DLD1 (cell line): ENCODE data around the gene CMIP.

Experiments
- in situ Hi-C: cut with HindIII; loops from 2 replicates; pipeline ENCODE4 v1.10.0; 2017; ENCODE audit warnings: low sequenced_read_pairs

CMIP gene

DNA sequence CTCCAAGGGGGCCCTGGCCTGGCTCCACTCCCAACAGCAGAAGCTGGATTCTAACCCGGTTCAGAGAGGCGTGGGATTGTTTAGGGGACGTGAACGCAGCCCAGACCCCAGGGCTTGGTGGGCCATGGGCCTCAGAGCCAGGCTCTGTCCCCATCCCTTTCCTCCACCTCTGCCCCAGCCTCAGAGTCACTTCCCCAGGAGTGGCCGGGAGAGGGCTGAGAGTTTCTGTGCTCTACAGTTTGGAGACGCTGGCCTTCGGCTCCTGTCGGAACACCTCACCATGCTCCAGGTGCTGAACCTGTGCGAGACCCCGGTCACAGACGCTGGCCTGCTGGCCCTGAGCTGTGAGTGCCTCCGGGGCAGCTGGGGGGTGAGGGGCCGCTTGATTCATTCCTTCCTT lies 260.7 kb downstream of the CMIP start:
- in situ Hi-C loops = no loop called here

DNA sequence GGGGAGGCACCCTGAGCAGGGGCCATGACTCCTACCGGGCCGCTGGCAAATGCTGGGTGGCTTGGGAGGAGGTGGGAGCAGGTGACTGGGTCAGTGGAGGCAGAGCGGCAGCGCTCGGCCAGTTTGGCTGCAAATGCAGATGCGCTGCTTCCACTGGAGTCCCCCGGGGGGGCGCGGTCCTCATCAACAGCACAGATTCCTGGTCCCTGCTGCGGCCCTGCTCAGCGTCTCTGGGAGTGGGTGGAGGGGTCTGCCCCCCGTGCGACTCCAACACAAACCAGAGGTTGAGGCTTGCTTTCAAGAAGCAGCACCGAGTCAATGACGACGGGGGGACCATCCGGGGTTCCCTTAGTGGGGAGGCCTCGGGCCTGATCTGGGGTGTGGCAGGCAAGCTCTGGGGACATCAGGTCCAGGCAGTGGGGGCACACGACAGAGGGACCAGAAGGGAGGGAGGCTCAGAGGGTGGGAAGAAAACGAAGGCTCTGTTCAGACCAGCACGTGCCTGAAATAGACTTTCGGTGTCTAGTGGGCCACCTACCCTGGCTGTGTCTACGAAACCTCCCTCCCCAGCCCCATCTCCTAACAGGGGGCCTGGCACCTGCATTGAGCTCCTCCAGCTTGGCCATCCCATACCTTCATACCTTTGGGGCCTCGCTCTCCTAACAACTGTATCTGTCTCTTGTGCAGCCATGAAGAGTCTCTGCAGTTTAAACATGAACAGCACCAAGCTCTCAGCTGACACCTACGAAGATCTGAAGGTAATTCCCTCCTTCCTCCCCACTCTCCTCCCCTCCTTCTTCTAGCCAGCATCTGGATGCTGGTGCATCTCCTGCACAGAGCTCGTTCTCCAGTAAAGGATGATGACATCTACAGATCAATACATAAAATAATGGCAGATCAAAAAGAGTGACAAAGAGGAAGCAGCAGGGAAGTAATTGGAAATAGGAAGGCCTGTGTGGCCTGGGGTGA lies 262.0 kb downstream of the CMIP start:
- in situ Hi-C loops = no loop called here

DNA sequence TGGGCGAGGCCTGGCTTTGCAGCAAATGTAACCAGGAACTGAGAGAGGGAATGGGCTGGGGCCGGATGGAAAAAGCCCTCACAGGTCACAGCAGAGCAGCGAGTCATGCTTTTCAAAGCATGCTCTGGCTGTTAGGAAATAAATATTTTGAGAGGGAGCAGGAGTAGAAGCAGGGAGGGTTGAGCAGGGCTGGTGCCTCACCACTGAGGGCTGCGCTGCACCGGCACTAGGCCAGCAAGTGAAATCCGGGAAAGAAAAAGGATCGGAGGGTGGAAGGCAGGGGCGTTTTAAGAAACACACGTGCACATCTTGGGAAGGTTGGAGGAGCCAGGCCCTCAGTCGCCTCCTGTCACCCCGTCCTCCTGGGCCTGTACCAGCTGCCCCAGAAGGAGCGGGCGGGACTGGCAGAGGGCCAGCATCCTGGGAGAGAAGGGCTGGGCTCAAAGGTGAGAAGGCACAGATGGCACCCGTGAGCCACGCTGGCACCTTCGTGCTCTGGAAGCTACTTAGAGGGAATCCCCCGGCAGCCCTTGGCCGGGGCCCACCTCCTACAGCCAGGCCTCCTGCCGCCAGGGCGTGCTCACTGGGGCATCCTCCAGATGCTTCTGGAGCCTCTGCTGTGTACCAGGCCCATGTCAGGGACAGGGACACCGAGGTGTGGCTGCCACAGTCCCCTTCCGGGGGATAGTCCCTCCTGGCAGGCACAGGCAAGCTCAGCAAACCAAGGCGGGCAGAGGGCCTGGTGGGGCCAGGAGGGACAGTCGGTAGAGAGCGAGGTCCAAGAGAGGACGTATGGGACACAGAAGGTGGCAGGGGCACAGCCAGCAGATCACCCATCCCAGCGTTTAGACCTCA lies 263.0 kb downstream of the CMIP start:
- in situ Hi-C loops = no loop called here

DNA sequence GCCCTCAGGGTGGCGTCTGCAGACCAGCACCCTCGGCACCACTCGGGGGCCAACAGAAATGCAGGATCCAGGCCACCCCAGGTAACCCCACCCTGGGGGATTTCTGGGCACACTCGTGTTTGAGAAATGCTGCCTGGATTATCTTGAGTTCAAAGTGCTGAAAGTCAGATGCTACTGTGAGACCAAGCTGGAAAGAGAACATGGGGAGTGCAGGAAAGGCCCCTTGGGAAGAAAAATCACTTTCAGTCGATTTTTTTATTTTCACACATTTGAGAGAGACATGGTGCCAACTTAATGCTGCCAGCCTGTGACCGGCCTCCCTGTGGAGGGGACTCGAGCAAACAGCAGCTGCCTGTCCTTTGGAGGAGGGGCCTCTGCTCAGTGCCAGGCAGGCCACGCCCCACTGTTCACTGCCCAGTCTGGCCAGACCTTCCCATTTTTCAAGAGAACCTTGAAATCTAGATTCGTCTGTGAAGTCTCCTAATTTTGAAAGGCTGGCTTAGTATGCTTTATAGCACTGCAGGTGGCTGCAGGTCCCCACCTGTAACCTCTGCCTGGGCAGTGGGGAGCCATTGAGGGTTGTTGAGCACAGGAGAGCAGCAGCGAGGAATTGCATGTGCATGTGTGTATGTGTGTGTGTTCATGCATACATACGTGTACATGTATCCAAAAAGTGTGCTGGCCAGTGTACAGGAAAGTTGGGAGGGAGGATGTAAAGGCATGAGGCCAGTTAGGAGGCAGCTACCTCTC lies 263.8 kb downstream of the CMIP start:
- in situ Hi-C loops = no loop called here

DNA sequence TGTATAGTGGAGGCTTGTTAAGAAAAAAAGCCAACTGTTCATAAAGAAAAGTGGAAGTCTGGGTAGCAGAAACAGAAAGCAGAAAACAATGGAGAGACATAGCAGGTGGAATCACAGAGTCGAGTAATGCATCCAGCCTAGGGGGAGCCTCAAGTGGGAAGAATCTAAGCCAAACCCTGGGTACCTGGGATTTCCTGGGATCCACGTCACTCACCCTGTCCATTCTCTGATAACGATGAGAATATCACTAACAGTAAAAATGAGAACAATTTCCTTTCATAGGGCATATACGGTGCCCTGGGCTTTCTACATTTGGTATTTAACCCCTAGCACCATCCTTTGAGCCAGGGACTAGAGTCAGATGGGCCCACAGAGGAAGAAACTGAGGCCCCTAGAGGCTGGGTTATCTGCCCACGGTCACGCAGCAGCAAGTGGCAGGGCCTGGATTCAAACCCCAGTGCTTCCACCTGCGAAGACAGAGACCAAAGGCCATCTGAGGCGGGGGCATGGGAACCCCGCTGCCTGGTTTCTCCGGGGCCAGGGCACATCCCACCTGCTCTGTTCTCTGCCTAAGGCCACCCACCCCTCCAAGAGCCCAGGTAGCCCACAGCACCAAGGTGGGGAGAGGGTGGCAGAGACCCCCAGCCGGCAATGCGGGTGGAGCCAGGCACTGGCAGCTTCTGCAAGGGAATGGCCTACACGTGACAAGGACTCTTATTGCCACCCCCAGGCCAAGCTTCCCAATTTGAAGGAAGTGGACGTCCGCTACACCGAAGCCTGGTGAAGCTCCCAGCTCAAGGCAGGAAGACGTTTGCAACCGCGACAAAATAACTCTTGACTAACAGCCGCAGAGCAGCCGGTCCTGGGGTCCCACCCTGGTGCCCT lies 264.6 kb downstream of the CMIP start:
- in situ Hi-C loops = no loop called here

DNA sequence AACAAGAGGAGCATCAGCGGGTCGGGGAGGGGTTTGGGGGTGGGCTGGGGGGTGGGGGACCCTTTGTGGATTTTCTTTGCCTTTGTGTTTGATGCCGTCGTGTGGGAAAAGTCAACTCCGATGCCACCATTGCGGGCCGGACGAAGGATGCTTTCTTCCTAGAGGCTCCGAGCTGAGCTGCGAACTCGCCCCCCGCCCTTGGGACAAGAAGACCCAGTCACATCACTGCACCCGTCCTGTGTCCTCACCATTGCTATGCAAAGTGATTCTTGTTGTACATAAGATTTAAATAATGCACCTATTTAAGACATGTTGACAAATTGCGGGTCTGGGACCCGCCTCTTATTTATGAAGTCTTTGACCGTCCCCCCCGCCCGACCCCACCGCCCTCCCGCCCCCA lies 265.4 kb downstream of the CMIP start:
- in situ Hi-C loops = no loop called here

DNA sequence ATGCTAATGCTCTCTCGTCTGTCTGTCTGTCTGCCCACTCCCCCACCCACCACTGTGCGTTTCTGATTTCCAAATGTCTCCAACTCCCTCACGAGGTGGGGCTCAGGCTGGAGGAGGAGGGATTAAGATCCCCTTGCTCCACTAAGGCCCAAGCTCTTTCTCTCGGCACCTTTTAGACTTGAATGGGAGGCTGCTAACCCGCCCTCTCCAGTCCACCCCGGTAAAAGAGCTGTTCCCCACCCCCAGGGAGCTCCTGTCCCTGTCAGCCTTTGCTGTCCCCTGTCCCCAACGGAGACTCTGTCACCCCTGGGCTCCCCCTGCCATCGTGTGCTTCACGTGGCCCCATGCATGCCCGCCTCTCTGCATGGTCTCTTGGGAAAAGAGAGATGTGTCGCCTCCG lies 266.0 kb downstream of the CMIP start:
- in situ Hi-C loops = no loop called here

DNA sequence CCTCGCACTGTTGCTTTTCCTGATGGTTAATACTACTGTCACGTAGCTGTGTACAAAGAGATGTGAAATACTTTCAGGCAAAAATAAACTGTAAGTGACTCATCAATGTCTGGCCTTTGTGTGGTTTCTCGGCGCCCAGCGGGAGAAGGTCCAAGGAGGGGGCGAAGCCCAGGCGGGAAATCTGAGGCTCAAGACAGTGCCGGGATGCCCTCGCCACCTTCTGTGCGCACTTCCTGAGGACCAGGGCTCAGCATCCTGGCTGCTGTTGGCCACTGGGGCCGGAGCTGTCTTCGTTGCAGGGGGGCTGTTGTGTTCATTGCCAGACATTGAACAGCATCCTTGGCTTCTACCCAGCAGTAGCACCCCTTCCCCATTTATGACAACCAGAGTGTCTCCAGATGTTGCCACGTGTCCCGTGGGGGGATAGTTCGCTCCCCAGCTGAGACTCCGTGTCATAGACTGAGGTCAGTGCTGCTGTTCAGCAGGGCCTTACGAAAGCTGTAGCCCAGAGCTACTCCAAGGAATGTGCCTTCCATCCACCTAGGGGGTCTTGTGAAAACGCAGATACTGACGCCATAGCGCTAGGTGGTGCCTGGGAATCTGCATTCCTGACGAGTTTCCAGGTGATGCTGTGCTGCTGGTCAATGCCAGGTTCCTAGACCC lies 267.2 kb downstream of the CMIP start:
- in situ Hi-C loops = no loop called here

DNA sequence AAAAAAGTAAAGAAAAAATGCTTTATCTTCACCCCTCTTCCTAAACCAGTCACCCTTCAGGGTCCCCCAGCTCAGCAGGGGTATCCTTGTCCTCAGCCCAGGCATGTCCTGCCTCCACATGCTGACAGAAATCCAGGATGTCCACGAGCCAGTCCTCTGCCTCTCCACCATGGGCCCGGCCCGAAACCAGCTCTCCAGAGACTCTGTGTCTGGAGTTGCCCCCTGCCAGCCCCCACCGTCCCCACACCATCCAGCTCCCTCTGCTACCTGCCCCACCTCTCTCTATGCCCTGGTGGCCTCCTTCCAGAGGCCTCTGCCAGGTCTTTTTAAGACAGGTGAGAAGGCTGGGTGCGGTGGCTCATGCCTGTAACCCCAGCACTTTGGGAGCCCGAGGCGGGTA lies 268.1 kb downstream of the CMIP start:
- in situ Hi-C loops = no loop called here

DNA sequence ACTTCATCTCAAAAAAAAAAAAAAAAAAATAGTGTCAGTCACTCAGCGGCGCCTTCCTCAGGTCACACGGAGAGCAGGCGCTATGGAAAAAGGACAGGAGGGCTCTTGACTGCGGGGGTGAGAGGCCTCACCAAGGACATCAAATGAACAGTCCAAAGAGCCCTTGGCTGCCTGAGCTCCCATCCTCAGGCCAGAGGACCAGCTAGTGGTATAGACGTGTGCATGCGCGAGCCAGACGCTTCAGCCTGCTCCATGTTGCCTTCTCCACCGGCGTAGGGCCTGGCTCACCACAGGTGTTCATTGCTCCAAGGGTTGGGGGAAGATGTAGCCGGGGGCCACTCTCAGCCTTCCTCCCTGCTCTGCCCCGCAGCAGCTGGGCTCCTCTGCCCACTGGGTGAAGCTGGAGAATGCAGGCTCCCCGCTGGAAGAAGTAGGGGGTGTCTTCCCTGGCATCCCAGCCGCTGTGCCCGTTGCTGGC lies 268.7 kb downstream of the CMIP start:
- in situ Hi-C loops = no loop called here

DNA sequence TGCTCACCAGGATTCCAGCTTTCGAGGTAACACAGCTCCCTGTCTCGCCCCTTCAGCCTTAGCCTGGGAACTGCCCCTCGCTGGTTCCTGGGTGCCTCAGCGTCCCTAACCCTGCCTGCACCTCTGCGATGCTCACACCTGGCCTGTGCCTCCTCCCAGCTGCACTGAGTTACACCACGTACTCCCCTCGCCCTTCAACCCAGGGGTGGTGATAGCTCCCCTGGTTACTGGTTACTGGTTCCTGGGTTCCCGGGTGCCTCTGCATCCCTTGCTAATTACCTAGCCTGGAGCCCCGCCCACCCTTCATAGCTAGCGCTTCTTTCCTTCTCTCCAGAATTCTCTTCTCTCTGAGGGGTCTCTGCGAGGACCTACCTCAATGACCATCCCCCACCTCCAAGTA lies 269.2 kb downstream of the CMIP start:
- in situ Hi-C loops = no loop called here

DNA sequence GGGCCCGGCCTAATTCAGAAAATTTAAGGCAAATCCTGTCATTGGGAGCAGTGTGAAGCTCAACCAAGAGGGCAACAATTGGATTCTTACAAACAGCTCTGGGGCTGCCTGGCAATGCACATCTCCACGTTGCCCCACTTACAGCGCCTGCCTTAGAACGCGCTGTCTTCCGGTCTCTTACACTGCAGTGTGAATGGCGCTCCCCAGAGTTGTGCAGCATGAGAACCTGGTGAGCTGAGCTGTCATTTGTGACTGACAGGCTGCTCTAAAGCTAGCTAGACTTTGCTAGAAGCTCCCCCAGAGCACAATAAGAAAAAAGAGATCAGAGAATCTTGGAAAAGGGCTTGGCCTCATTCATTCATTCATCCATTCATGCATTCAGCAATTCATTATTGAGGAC lies 270.0 kb downstream of the CMIP start:
- in situ Hi-C loops = no loop called here

DNA sequence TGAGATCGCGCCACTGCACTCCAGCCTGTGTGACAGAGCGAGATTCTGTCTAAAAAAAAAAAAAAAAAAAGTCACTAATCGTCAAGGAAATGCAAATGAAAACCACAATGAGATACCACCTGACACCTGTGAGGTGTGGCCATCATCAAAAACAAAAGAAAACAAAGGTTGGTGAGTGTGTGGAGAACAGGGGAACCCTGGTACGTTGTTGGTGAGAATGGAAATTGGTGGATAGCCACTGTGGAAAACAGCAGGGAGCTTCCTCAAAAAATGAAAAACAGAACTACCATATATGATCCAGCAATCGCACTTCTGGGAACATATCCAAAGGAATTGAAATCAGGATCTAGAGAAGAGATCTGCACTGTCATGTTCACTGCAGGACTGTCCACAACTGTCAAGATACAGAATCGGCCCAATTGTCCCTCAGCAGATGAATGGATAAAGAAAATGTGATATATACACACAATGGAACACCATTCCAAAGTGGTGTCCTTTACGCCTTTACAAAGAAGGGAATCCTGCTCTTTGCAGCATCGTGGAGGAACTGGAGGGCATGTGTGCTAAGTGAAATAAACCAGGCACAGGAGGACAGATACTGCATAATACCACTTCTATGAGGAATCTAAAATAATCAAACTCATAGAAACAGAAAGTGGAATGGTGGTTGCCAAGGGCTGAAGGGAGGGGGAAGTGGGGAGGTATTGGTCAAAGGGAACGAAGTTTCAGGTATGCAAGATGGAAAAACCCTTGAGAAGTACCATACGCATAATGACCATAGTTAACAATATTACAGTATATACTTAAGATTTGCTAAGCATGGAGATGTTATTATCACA lies 271.0 kb downstream of the CMIP start:
- in situ Hi-C loops = no loop called here

DNA sequence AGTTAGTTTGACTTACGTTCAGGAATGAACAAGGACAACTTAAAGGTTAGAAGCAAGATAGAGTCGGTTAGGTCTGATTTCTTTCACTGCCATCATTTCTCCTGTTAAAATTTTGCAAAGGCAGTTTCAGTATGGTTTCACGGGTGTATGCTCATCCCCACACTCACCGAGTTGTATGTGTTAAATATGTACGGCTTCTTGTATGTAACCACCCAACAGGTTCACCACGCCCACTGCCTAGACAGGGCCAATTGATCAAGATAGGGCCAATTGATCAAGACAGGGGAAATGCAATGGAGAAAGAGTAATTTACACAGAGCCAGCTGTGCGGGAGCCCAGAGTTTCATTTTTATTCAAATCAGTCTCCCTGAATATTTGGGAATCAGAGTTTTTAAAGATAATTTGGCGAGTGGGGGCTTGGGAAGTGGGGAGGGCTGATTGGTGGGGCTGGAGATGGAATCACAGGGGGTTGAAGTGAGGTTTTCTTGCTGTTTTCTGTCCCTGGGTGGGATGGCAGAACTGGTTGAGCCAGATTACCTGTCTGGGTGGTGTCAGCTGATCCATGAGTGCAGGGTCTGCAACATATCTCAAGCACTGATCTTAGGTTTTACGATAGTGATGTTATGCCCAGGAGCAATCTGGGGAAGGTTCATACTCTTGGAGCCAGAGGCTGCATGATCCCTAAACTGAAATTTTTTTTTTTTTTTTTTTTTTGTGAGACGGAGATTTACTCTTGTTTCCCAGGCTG lies 272.0 kb downstream of the CMIP start:
- in situ Hi-C loops = no loop called here

DNA sequence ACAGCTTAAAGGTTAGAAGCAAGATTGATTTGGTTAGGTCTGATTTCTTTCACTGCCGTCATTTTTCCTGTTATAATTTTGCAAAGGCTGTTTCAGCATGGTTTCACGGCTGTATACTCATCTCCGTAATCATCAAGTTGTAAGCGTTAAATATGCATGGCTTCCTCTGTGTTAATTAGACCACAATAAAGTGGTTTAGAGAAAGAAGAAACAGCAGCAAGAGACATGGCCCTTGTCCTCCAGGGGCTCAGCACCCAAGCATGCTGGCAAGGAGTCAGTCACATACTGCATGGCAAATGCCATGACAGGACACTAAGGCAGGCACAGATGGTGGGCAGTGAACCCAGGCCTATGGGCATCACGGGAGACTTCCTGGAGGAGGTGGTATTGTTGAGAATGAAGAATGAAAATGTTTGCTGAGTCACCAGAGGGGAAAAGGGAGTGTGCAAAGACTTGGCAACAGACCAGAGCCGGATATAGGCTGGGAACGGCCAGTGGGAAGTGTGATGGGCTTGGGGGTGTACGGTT lies 273.1 kb downstream of the CMIP start:
- in situ Hi-C loops = no loop called here

DNA sequence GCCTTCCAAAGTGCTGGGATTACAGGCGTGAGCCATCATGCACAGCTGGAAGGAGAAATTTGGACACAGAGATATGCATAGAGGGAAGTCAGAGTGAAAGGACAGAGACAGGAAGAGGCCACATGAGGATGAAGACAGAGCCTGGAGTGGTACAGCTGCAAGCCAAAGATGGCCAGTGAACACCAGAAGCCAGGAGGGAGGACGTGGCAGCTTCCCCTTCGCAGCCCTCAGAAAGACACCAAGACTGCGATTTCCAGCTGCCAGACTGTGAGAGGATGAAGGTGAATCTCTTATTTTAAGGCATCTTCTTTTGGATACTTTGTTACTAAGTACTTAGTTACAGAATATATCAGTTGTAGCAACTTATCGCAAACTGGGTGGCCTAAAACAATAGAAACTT lies 274.0 kb downstream of the CMIP start:
- in situ Hi-C loops = no loop called here

DNA sequence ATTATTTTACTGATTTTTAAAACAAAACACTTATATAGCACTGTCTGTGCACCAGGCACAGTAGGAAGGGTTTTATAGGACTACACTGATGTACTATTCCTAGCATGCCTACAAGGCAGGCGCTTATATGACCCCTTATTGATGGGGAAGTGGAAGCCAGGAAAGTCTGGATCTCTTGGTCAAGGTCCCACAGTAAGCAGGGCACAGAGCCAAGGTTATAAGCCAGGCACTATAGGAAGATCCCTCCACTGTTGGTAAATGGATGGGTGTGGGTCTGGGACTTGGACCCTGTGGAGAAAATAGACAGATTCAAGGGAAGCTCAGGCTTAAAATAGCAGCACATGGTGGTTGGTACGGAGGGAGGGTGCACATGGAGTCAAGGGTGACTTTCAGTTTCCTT lies 275.4 kb downstream of the CMIP start:
- in situ Hi-C loops = no loop called here
